Left renal pelvis (tissue), 4 donors: ENCODE results near the gene ADAMTS17. TPM values are rescaled to one million over a fixed set of nuclear protein-coding genes. Genes with fewer than 3 reads are reported as not detected.

ENCODE experiments used
- DNase-seq, 4 donors: peaks; one replicate each; pipeline ENCODE4 v3.0.0-alpha.2; 2013; ENCODE audit warnings: low read depth in 4 of 4, low spot score in 3 of 4
- polyA plus RNA-seq, 4 donors: library from polyadenylated mRNA; unstranded; fragments of 120-200 nt; gene quantifications; one replicate each; pipeline ENCODE4 v1.2.1, GENCODE V29; 2013; ENCODE audit not compliant: insufficient read length in 4 of 4

Gene ADAMTS17, protein sequence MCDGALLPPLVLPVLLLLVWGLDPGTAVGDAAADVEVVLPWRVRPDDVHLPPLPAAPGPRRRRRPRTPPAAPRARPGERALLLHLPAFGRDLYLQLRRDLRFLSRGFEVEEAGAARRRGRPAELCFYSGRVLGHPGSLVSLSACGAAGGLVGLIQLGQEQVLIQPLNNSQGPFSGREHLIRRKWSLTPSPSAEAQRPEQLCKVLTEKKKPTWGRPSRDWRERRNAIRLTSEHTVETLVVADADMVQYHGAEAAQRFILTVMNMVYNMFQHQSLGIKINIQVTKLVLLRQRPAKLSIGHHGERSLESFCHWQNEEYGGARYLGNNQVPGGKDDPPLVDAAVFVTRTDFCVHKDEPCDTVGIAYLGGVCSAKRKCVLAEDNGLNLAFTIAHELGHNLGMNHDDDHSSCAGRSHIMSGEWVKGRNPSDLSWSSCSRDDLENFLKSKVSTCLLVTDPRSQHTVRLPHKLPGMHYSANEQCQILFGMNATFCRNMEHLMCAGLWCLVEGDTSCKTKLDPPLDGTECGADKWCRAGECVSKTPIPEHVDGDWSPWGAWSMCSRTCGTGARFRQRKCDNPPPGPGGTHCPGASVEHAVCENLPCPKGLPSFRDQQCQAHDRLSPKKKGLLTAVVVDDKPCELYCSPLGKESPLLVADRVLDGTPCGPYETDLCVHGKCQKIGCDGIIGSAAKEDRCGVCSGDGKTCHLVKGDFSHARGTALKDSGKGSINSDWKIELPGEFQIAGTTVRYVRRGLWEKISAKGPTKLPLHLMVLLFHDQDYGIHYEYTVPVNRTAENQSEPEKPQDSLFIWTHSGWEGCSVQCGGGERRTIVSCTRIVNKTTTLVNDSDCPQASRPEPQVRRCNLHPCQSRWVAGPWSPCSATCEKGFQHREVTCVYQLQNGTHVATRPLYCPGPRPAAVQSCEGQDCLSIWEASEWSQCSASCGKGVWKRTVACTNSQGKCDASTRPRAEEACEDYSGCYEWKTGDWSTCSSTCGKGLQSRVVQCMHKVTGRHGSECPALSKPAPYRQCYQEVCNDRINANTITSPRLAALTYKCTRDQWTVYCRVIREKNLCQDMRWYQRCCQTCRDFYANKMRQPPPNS
- polyA plus RNA-seq: 1 to 10 TPM; 1.5 to 6.3 (median 2.0) TPM

DNA sequence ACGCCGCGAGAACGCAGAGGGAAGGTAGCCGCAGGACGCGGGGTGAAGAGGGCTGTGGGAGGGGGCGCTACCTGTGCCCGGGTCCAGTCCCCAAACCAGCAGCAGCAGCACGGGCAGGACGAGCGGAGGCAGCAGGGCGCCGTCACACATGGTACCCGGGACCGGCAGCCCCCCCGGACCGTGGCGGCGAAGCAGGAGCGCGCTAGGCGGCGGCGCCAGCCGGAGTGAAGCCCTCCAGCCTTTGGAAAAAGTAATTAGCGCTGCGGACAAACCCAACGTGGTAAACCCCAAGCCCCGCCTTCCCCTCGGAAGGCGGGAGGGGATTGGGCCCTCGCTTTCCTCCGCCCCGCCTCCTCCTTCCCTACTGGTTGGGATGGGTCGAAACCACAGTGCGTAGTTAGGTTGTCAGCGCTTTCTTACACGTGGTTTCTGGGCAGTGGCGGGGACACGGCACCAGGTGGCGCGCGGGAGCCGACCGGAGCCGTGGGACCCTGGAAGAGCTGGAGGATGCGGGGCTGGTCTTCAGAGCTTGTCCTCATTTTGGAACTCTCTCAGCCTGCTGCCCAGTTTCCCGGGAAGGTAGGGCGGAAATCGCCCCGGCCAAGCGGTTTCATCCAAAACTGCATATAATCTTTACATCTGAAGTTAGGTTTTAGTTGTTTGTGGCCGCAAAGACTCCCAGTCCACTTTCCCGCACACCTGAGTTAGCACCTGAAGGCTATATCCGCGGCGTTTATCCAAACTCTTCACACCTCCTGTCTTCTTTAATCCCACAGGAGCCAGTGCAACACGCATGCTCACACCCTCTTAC is at the start of gene ADAMTS17:
TSS of gene ADAMTS17 (minus strand) at position 226 of the 811 bp plus-strand sequence. CDS start at position 150, 76 bp downstream.
- DNase-seq: peak; percentile 87 to 93 (median 90)

DNA sequence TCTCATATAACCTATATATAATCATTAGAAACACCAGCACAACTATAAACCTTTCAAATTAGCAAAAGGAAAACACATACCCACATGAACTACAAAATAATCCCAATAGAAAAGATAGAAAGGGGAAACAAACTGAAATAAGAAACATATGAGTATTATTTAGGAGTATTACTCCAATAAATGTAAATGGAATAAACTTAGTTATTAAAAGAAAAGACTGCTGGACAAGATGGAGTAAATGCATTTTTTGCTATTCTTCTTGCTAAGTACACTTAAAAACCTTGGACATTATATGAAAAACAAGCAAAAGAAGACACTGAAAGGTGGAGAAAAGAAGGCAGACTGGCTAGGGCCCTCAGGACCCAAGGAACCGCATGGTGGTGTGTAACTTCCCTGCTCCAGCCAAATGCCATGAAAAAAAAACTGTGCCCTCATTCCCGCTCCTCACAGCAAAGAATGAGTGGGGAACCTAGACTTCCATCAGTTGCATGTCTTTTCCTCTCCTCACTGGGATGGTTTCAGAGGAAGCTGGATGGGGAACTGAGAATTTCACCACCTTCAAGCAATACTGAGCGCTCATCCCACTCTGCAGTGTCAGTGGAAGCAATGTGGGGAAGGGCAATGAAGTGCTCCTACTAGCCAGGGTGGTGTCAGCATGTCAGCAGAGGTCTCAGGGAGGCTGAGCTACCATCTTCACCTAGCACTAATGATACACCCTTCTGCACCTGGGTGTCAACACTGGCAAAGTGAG is 43.7 kb upstream of the ADAMTS17 start:
- DNase-seq: no peak

DNA sequence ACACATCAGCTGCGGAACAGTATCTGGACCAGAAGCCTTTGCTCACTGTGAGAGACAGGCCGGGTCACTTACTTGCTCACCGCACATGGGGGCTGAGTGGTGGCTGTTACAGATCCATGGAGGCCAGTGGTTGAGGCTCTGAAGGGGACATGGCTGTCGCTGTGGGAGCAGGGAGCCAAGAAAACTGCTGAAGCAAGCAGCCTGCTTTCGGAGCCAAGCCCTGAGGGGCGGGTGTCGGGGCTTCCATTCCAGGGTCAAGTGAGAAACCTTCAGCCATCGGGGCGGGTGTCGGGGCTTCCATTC is 42.3 kb upstream of the ADAMTS17 start:
- no peak for DNase-seq

DNA sequence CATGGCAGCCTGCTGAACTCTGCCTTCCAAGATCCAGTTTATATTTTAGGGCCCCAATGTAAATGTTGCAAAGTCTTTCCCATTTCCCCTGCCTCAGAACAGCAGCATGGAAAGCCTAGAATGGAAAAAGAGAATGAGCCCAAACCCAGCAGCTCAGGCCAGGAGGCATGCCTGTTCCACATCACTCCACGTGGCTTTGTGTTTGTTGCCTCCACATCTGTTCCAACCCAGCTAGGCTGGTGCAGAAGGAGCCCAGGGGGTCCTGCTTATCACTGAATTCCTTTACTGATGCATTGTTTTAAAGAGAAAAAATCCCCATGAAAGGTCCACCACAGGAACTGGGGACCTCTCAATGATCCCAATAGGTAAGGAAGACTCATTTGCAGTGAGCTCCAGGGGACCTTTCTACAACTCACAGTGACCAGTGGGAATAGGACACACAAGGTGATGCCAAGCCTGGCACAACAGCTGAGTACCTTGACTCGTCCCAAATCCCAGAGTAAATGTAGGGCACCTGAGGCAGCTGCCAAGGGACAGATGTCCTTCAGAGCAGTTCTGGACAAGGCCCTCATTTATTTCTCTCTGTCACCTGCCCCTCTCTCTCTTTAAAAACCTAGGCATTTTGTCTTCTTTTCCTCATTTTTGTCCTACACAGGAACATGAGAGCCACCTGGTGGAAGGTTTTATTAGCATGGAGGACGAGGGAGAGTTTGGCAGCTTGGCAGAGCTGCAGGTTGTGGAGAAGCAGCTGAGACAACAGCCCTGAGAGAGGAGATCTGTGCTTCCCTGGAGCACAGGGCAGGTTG is 41.7 kb upstream of the ADAMTS17 start:
- DNase-seq: no peak

DNA sequence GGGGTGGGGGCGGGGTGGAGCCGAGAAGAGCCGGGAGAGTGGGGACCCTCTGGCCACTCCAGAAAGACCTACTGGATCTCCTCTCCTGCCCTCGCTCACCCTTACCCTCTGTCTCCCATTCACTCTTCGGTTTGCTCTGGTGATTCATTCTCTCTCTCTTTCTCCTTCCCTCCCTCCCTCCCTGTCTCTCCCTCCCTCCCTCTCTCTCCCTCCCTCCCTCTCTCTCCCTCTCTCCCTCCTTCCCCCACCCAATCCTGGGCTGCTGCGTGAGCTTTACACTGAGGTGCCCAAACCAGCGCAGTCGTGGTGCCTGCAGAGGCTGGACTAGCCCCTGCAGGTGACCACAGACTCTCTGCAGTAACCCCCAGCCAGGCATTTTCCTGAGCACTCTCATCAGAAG is 32.2 kb upstream of the ADAMTS17 start:
- DNase-seq: no peak

DNA sequence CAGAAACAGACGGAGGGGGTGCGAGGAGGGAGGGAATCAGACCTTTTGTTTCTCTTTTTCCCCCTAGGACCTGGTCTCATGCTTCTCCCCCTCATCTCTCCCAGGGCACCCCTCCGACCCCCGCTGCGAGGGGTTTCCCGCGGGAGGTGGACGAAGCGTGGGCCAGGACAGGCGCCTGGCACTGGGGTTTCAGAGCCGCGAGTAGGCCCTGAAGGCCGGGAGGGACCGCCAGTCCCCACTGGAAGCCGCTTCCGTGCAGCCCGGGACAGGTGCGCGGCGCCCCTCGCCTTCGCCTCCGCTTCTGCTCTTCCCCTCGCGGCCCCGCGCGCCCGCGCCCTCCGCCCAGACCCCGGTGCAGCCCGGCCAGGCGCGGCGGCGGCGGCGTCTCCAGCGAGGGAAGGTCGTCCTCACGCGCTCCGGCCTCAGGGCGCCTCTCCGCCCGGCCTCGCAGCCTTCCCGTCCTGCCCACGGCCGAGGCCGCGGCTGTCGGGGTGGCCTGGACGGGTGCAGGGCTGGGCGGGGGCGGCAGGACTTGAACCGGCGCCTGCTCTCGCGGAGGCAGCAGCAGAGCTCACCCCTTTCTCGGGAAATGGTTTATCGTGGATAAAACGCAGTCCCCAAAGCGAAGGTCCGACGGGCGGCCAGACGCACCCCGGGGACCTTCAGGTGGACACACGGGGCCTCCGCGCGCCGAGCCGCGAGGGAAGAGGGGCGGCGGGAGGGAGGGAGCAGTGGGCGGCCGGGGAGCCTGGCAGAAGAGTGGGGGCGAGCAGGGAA is 31.5 kb upstream of the ADAMTS17 start:
- no peak for DNase-seq

DNA sequence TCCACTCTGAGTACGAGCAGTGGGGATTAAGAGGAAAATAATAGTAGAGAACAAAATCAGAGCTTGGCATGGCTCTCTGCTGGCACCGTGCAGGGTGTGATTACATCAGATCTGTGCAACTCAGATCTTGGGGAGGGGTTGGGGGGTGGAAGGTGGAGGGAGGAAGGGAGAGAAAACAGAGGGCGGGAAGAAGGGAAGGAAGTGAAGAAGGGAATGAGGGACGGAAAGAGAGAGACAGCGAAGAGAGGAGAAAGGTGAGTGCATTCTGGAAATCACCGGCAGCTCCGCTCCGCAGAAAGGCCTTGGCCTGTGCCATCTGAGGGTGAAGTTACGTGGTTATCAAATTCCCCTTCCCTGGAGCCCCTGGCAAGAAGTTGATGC is 31.0 kb upstream of the ADAMTS17 start:
- DNase-seq: no peak

DNA sequence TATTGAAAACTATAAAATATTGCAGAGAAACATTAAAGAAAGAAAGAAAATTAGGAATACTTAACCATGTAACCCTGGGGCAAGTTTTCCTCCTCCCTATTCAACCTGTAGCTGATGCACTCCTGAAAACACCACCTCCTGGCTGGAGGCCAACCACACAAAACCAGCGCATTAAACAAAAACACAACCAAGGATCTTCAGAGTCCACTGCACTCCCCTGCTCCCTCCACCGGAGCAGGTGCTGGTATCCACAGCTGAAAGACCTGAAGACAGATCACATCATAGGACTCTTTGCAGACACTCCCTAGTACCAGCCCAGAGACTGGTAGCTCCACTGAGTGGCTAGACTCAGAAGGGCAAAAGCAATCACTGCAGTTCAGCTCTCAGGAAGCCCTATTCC is 13.6 kb upstream of the ADAMTS17 start:
- DNase-seq: no peak

DNA sequence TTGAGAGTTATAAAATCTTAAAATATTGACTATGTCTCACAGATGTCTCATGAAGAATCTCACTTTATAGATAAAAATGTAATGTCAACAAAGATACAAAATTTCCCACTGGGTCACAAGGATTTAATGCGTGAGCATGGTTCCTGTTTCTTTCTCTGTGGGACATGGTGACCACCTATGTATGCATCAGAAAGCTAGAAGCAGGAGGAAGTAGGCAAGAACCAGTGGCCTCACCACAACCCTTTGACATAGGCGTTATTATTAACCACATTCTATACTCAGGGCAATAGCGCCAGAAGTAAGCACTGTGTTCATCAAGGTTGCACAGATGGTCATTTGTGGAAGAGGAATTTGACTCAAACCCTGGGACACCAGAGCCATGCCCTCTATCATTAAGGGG is 11.7 kb upstream of the ADAMTS17 start:
- no peak for DNase-seq

DNA sequence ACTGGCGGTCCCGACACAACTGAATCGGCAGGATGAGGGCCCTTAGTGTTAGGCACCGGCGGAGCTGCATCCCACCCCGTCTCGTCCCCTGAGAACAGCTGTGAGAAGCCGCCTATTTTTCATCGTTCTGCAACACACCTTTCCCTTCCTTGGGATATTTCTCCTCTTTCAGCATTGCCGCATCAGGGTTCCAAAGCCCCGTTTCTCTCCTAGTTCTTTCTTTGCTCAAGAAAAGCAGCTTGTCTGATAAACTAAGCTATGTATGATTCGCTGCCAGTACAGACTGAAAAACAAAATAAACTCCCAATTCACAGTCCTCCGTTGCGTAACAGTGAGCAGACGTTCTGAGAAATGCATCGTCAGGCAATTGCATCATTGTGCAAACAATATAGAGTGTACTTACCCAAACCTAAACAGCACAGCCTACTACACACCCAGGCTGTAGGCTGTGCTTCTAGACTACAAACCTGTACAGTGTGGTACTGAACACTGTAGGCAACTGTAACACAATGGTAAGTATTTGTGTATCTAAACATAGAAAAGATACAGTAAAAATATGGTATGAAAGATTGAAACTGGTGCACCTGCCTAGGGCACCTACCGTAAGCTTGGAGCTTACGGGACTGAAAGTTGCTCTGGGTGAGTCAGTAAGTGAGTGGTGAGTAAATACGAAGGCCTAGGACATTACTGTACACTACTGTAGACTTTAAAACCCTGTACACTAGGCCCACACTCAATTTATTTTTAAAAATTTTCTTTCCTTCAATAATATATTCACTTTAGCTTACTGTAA is 8.9 kb upstream of the ADAMTS17 start:
- no peak for DNase-seq

DNA sequence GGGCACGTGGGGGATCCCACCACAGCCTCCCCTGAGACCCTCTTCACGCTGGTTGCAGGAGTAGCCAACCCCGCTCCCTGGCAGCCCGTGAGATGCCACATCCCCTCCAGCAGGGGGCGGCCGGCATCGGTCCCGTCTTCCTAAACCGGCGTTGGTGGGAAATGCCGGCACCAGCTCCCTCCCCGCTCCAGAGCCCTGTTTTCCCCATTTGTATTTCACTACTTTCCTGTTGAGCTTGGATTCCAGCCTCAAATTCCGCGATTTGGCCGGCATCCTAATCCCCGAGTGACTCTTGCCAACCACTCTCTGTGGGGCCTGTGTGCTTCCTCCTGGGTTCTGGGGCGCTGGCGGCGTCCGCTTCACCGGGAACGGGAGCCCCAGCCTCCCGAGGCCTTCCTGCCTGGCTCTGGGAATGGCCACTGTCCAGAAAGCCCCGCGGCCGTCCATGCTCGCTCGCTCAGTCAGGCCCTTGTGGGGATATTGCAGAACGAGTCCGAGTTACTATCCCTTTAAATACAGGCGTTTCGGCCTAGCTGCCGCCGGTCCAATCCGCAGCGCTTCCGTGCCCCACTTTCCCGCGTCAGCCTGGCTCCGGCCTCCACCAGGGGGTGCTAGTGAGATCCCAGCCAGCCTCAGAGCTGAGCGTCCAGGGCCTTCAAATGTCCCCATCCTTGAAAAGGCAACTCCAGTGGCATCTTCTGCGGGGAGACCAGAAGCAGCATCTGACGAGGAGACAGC is 8.1 kb upstream of the ADAMTS17 start:
- DNase-seq: peak; percentile 73 to 88 (median 79)

DNA sequence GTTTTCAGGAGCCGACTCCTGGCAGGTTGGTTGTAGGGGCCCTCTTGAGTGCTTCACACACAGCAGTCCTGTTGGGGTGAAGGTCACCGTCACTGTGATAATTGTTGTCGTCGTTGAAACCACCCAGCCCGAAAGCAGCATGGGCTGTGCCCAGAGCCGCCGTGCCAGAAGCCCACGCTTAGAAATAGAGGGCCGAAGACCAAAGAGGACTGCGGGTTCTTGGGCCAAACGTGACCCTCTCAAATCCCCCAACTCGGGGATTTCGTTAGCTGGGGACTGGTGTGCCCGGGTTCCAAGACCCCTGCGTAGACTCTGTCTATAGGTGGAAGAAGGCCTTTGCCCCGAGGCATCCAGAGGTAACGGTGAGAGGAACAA is 7.5 kb upstream of the ADAMTS17 start:
- DNase-seq: no peak

DNA sequence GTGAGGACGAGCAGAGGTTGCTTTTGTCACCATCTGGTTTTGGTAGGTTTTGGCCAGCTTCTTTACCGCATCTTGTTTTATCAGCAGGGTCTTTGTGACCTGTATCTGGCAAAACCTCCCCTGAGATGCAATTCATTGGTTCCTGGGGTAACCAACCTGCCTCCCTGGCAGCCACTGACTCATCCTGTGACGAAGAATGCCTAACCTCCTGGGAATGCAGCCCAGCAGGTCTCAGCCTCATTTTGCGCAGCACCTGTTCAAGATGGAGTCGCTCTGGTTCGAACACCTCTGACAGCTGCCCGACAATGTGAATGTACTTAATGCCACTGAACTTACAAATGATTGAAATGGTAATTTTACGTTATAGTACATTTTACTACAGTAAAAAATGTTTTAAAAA is 6.8 kb upstream of the ADAMTS17 start:
- no peak for DNase-seq

DNA sequence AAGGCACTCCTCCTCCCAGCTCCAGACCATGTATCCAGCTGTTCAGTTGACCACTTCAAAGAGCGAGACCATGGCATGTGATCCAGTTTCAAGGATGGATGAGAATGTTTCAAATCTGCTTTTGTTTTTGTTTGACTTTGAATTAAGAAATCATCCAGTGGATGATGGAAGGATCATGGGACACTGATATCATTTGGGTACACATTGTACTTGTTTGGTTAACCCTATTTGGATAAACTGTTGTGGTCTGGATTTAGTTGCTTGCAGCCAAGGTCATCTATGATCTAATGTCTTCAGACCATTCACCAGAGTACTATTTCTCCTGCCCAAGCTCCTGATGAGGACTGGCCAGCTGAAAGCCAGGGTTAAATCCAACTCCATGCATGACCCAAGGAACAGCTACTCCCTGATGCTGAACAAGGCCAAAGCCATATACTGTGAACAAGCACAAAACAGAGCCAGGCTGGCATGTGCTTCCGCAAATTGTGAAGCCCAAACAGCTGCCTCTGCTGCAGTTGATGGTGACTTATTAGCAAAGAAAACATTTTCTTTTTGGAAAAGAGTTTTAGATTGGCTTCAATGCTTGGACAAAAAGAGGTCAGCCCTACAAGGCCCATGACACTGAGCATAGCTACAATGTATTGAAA is 5.2 kb upstream of the ADAMTS17 start:
- no peak for DNase-seq

DNA sequence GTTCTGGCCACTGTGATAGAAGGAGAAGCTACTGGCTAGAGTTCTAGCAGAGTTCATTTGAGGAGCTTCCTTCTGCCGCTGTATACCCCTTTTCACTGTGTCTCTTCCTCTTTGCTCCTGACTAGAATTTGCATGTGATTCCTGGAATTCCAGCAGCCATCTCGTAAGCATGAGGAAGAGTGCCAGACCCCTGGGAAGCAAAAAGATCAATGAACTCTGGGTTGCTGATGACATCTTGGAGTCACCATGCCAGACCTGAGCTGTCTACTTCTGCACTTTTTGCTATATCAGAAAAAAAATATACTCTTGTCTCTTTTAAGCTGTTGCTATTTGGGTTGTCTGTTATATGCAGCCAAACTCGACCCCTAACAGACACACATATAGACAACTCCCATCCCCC is 3.7 kb upstream of the ADAMTS17 start:
- no peak for DNase-seq

DNA sequence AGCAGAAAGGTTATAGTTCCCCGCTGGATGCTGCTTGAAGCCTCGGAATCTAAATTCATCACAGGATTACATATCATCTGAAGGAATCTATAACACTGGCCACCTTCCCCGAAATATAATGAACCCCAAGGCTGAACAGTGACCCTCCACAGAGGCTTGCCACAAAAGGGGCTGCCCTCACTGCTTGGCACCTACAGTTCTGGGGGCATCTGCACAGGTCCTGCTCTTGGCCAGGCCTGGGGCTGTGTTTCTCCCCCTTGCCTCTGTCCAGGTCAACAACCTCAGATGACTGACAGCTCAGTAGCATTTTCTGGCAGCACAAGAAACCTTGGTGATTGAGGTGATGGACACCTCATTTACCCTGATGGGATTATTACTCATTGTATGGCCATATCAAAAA is 1.5 kb upstream of the ADAMTS17 start:
- no peak for DNase-seq
